Right ventricle myocardium superior (tissue), 1 donor: Measurements from ENCODE around the gene JAML. TPM values are rescaled to one million over a fixed set of nuclear protein-coding genes. Genes with fewer than 3 reads are reported as not detected.

Source experiments
- ATAC-seq: fragments of 200-7000 bp; cut with Tn5 transposase; one replicate; pipeline ENCODE4 v1.9.1; 2020; ENCODE audit warnings: mild to moderate bottlenecking; ENCODE audit not compliant: poor library complexity
- DNase-seq: peaks from one replicate; pipeline ENCODE4 v3.0.0-alpha.2; 2020
- intact Hi-C: fragments of 100-400 bp; cut with DNase I; formaldehyde crosslinking; loops from one replicate; pipeline ENCODE4 v1.11.2; 2022
- total RNA-seq: library from RNA; stranded (reverse); fragmentation: NEBNext Ultra II Directional; extraction: Animal tissue kit (Norgen Biotek cat#: 25700); gene quantifications from one replicate; pipeline ENCODE4 v1.2.1, GENCODE V29; 2021
- donor health status: DM: no; HTN: yes; CAD: no; lungs with severe emphysema.

The JAML gene
- total RNA-seq, 1 donor from 2014 or later, result 2.7 TPM

- DNase-seq, result no peak
- intact Hi-C loops, result no loop called here
- ATAC-seq, result no peak
These were observed 3.4 kb downstream of the JAML start for GRCh38 chr11:118221419-118221818.

DNA sequence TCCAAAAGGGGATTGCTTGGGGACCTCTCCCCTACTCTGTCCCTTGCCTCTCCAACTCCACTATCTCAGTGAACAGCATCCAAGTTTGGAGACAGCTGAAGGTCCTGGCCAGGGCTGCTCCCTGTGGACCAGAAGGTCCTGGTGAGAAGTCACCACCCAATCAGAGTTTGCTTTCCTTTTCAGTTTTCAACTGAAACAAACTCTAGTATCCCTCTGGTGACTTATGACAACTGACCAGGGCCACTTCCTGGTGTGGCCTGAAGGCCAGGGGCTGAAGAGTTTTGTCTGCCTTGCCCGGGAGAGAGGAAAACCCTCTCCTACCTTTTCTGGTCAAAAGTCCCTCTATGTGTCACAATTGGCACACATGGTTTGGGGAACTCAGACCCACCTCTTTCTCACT is 5.1 kb downstream of the JAML start:
- DNase-seq, result no peak
- peak; percentile 34 for ATAC-seq
- intact Hi-C loops, result no loop called here

GRCh38 chr11:118219244-118219643 is 5.6 kb downstream of the JAML start:
- ATAC-seq, result no peak
- intact Hi-C loops, result no loop called here
- no peak for DNase-seq

GRCh38 chr11:118217575-118217974 is 7.2 kb downstream of the JAML start:
- ATAC-seq (no peak), DNase-seq (no peak)
- intact Hi-C loops, result no loop called here

DNA sequence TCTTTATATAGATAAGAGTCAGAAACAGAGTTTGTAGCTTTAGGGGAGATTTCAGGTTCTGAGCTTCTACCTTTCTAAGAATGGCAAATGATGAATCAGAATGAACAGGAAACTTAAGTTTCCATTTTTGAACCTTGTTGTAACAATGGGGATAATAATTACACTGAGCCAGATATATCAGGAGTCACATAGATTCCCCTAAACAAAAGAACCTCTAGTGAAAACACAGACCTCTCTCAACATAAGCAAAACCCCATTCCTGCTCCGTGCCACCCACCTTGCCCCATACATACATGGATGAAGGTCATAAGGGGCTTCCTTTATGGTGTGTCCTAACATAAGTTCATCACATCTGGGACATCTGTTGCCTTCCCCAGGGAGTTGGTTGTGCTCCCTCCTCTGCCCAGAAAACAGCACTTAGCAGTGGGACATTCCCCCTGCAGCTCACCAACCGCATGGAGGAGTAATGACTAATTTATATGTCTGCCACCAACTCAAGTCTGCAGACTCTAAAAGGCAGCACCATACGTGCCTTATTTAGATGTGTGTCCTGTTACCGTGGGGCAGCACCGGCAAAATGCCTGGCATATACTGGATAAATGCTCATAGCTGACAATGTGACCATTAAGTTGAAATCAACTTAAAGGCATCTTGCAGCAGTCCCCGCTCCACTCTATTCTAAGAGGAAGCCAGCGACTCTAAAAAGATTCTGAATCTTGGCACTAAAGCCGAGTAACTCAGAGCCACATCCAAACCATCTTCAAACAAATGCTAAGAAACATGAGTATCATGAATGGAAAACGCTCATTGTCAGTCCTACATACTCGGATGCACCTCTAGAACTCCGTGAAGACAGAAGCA is 8.0 kb downstream of the JAML start:
- ATAC-seq (no peak), DNase-seq (no peak)
- intact Hi-C loops, result no loop called here

- no peak for DNase-seq
- intact Hi-C loops, result no loop called here
- no peak for ATAC-seq
These were observed 9.0 kb downstream of the JAML start for GRCh38 chr11:118215765-118216164.

GRCh38 chr11:118215262-118215661 is 9.5 kb downstream of the JAML start:
- DNase-seq, result no peak

GRCh38 chr11:118214210-118214914 is 10.4 kb downstream of the JAML start:
- DNase-seq (no peak), ATAC-seq (peak; percentile 45)
- intact Hi-C loops, result no loop called here

More at GRCh38 chr11:118215262-118215661, 9.5 kb downstream of the JAML start:
- intact Hi-C loops, result no loop called here
- ATAC-seq, result no peak

DNA sequence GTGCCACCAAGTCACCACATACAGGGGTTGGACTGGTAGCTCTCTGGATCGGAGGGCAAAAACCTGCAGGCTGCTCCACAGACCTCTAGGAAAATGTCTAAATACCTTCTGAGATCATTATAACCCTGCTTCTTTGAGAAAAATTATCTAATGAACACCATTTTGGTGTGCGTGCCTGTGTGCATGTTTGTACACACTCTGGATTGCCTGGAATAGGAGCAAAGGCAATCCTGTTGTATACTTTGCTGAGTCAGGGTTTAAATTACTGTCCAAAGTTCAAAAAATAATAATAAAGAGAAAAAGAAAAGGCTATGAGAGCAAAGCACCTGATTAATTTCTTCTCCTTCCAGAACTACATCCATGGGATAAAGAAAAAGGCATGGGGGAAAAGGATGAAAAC is 11.0 kb downstream of the JAML start:
- intact Hi-C loops, result no loop called here
- DNase-seq (no peak), ATAC-seq (no peak)

DNA sequence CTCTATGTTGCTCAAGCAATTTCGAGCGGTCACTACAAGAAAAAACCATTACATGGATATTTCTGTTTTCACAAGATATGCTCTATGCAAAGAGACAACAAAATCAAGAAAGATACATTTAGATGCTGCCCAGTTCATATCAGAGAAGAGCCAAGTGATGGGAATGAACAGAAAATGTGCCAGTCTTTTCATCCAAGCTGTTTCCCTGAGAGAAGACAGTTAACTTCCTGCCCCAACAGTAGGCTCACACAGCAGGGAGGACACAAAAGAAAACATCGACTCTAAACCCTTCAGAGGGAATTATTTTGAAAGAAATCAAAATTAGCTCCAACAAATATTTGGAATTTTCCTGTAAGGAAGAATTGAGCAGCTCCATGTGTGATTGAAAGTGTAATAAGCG is 11.6 kb downstream of the JAML start:
- intact Hi-C loops, result no loop called here
- DNase-seq (no peak), ATAC-seq (no peak)

- intact Hi-C loops, result no loop called here
- DNase-seq (no peak), ATAC-seq (no peak)
These were observed 12.0 kb downstream of the JAML start for GRCh38 chr11:118212781-118213191.

GRCh38 chr11:118212131-118212725 is 12.6 kb downstream of the JAML start:
- intact Hi-C loops, result no loop called here
- DNase-seq (no peak), ATAC-seq (peak; percentile 73)

GRCh38 chr11:118211006-118211405 is 13.8 kb downstream of the JAML start:
- no peak for DNase-seq
- intact Hi-C loops, result no loop called here

GRCh38 chr11:118210323-118210722 is 14.5 kb downstream of the JAML start:
- intact Hi-C loops, result no loop called here
- no peak for DNase-seq
- no peak for ATAC-seq

More at GRCh38 chr11:118211006-118211405, 13.8 kb downstream of the JAML start:
- ATAC-seq, result peak; percentile 58

DNA sequence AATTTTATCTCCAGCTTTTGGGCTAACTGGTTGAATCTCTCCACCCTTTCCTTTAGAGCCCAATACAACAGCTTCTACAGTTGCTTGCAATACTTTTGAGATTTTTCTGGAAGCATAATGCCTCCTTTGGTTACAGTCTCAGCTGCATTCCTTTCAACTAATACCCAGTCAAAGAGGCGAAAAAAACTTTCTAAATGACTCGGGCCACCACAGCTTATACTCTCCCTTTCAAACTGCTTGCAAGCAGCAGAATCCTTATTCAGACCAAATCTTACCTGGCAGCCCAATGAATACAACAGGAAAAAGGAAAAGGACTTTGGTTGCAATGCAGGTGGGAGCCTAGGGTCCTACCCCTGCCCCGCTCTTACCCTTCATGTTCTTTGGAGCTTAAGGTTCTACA is 15.8 kb downstream of the JAML start:
- intact Hi-C loops, result no loop called here
- no peak for ATAC-seq
- DNase-seq, result no peak

DNA sequence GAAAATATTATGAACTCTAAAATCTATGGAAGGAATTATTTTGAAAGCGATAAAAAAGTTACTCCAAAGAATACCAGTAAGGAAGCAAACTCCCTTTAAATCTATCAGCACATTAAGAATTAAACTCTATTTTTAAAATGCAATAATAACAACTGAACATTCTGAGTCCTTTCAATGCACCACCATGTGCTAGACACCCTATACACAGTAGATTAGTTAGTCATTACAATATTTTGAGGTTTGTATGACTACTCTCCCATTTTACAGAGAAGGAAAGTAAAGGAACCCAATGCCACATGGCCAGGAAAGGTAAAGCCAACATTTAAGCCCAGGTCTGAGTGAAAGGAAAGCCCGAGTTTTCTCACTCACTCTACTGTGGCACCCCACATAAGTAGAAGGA is 17.7 kb downstream of the JAML start:
- ATAC-seq (no peak), DNase-seq (no peak)
- intact Hi-C loops, result no loop called here

GRCh38 chr11:118206391-118207031 is 18.3 kb downstream of the JAML start:
- intact Hi-C loops, result no loop called here
- peak; percentile 51 for ATAC-seq
- DNase-seq, result no peak

DNA sequence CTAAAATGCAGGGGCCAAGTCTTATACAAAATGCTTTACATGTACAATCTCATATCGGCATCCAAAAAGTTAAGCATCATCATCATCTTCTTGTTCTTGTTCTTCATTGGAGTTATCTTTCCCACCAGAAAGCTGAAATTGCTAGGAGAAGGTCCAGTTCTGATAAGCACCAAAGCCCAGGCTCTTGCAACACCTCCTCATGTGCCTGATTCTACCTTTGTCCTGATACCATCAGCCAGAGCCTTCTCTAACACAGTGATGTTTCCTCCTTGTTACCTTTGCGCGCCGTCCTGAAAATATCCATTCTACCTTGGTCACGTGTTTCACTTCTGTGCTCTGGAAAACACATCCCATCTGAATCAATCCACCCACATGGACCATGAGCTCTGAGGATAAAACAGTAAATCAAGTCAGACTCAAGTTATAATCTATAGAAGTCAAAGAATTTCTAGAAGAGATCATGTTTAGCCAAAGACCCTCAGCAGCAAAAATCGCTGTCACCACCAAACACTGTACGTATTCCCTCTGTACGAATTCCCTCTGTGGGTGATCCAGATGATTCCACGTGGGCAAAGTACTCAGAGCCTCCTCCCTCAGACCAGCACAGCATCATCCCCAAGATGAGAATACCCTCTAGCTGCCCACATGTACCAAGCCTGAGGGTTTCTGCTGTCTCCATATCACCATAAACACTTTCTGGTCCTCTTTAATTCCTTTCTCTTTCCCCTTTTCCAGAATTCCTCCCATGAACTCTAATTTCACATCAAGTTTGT is 19.0 kb downstream of the JAML start:
- no peak for ATAC-seq
- no peak for DNase-seq
- intact Hi-C loops, result no loop called here
